Measurements from ENCODE around the gene TSBP1. TPM values are rescaled to one million over a fixed set of nuclear protein-coding genes. Genes with fewer than 3 reads are reported as not detected.
A peak's percentile ranks its signal among the peaks of the same experiment; 100 is the strongest.

TSBP1 gene
- total and polyA plus RNA-seq, 9 of the 15 experiments (the other 6 are each of a cell fraction or from before 2014, with no cell fraction given), result not detected

DNA sequence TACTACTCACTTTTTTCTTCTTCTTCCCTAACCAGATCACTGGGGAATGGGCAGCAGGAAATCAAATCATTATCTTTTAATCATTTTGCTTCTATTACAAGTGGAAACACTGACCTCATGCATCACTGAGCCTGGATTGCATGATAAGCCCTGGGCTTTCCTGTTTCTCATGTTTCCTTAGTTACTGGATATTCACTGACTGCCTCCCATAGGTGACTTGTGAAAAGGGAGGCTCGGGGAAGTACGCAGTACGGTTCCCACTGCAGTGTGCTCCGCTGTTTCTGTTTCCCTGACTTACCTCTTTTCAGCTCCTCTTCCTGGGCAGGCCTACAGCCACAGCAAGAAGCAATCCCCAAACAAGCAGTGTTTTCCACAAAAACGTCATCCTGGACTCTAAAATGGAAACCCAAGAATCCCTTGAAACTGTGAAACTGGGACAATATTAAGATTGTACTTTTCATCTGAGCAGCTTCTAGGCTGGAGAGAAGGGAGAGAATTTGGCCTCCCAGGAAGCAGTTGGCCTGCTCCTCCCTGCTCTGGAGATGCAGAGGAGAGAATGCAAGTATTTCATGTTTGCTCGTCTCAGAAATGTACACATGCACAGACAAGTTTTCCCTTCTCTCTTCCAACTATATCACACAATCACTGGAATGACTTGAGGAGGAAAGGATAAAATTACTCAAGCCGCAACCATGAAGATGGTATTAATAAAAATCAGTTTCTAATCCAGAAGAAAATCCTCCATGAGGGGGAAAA lies 22.1 kb upstream of the TSBP1 start (continued):
- TF ChIP-seq, protein P1, sequence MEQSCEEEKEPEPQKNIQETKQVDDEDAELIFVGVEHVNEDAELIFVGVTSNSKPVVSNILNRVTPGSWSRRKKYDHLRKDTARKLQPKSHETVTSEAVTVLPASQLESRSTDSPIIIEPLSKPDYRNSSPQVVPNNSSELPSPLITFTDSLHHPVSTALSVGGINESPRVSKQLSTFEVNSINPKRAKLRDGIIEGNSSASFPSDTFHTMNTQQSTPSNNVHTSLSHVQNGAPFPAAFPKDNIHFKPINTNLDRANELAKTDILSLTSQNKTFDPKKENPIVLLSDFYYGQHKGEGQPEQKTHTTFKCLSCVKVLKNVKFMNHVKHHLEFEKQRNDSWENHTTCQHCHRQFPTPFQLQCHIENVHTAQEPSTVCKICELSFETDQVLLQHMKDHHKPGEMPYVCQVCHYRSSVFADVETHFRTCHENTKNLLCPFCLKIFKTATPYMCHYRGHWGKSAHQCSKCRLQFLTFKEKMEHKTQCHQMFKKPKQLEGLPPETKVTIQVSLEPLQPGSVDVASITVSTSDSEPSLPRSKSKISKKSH (CRISPR knock-in tag; IDR thresholded peaks at IDR 0.05), result no peak
- TF ChIP-seq, protein P2, sequence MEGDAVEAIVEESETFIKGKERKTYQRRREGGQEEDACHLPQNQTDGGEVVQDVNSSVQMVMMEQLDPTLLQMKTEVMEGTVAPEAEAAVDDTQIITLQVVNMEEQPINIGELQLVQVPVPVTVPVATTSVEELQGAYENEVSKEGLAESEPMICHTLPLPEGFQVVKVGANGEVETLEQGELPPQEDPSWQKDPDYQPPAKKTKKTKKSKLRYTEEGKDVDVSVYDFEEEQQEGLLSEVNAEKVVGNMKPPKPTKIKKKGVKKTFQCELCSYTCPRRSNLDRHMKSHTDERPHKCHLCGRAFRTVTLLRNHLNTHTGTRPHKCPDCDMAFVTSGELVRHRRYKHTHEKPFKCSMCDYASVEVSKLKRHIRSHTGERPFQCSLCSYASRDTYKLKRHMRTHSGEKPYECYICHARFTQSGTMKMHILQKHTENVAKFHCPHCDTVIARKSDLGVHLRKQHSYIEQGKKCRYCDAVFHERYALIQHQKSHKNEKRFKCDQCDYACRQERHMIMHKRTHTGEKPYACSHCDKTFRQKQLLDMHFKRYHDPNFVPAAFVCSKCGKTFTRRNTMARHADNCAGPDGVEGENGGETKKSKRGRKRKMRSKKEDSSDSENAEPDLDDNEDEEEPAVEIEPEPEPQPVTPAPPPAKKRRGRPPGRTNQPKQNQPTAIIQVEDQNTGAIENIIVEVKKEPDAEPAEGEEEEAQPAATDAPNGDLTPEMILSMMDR (IDR thresholded peaks at IDR 0.05 in 2 of 3, conservative IDR thresholded peaks at IDR 0.05 in 1 of 3; ENCODE audit: insufficient read depth in 2 of 3, low read depth in 1 of 3, low read length in 3 of 3), result peak in 1 of 3 experiments; percentile 22; a peak in 1 of 6 replicates
- no peak for TF ChIP-seq BRF1 (IDR thresholded peaks at IDR 0.05; ENCODE audit: borderline replicate concordance, extremely low read depth, insufficient read length)
- peak; percentile 62 for TF ChIP-seq ETV1 (tag; conservative IDR thresholded peaks at IDR 0.05; ENCODE audit: low read depth)

DNA sequence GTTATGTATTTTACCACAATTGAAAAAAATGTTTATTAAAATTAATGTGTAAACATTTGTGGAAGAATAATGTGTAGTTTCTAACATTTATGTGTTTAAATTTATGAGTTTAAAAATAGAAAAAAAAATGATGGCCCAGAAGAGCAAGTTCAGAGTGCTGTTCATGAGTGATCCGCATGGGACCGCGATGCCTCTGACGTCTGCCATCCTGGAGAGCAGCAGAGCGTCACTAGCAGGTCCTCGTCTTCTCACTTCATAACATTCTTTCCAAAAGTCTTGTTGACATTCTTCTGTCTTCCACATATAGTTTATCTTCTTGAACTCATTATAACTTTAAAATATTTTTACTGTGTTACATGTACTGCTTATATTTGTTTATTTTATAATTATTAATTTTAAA lies 19.8 kb upstream of the TSBP1 start:
- in situ Hi-C loops (cut with MboI), result no loop called here
- ChIA-PET CTCF (ENCODE audit: low intra/inter-chr PET ratio) (no interaction called here), POLR2A (no interaction called here)
- H3K9me1 ChIP-seq (ENCODE audit: control insufficient read depth, insufficient read depth, low read length), result no peaks in the 10 kb centered on the region
- H3K4me2 ChIP-seq (ENCODE audit: insufficient read depth, low read length), result no peak overlapping the region
- no peak overlapping the region for H3K27ac ChIP-seq (ENCODE audit: extremely low read depth, low read depth, low read length)
- no peaks in the 10 kb centered on the region for H3K79me2 ChIP-seq (ENCODE audit: control insufficient read depth, insufficient read depth, low read length)
- H2AFZ ChIP-seq (ENCODE audit: low read depth, low read length), result no peak overlapping the region
- H3K9ac ChIP-seq (ENCODE audit: insufficient read depth in 1 of 2, low read depth in 2 of 2, low read length in 2 of 2), result no peak overlapping the region
- intact Hi-C loops (cut with micrococcal nuclease), result no loop called here
- BruUV-seq (replicated peaks), result no TSS peak
- no peak for DNase-seq (ENCODE audit: extremely low read depth in 1 of 4, low spot score in 3 of 4)
- no peaks in the 10 kb centered on the region for H3K4me1 ChIP-seq (replicated peaks in 1 of 2; ENCODE audit: control insufficient read depth in 2 of 2, insufficient read depth in 2 of 2, low read length in 2 of 2)
- 2% methylated on average over 6 of the region's 6 CpGs for WGBS (ENCODE audit: insufficient coverage, low coverage, missing lambda C conversion rate)
- H4K20me1 ChIP-seq (replicated peaks; ENCODE audit: control insufficient read depth, insufficient read depth, low read length), result no peaks in the 10 kb centered on the region
- TF ChIP-seq MAFG (tag; conservative IDR thresholded peaks at IDR 0.05), result no peak
- no peak for TF ChIP-seq ZSCAN29 (IDR thresholded peaks at IDR 0.05)
- TF ChIP-seq POLR3A (IDR thresholded peaks at IDR 0.05; ENCODE audit: borderline replicate concordance, extremely low read depth, insufficient read depth, insufficient read length), result no peak
- ATAC-seq, result peak; percentile 77
- FAIRE-seq, result peak; percentile 15
- no peaks in the 10 kb centered on the region for H3K36me3 ChIP-seq (ENCODE audit: control insufficient read depth, insufficient read depth, low read length)
- no peak overlapping the region for H3K4me3 ChIP-seq
- peaks cover 12 to 26% of the 10 kb centered on the region in 2 experiments for H3K27me3 ChIP-seq (ENCODE audit: control insufficient read depth in 2 of 2, insufficient read depth in 2 of 2, low read length in 2 of 2)
- H3K9me3 ChIP-seq (replicated peaks; ENCODE audit: control insufficient read depth, insufficient read depth, low read depth, low read length), result no peaks in the 10 kb centered on the region

Measured in K562 (cell line).